OCI-LY3 (cell line): ENCODE results near the gene CYSRT1.

Source experiments
- EZH2phosphoT487 ChIP-seq: fragments of 200-600 bp; shearing (Covaris generic); IDR thresholded peaks from 2 replicates; pipeline ENCODE4 v1.6.1; 2018; ENCODE audit warnings: antibody characterized with exemption, mixed run types, low read depth
- TF ChIP-seq, protein P1 (sequence below): fragments of 200-600, 300-600 bp; sonication (generic); IDR thresholded peaks from 2 replicates; pipeline ENCODE4 v1.5.1; 2014; ENCODE audit warnings: antibody characterized with exemption, low read length, low read depth

- TF ChIP-seq, protein P1, sequence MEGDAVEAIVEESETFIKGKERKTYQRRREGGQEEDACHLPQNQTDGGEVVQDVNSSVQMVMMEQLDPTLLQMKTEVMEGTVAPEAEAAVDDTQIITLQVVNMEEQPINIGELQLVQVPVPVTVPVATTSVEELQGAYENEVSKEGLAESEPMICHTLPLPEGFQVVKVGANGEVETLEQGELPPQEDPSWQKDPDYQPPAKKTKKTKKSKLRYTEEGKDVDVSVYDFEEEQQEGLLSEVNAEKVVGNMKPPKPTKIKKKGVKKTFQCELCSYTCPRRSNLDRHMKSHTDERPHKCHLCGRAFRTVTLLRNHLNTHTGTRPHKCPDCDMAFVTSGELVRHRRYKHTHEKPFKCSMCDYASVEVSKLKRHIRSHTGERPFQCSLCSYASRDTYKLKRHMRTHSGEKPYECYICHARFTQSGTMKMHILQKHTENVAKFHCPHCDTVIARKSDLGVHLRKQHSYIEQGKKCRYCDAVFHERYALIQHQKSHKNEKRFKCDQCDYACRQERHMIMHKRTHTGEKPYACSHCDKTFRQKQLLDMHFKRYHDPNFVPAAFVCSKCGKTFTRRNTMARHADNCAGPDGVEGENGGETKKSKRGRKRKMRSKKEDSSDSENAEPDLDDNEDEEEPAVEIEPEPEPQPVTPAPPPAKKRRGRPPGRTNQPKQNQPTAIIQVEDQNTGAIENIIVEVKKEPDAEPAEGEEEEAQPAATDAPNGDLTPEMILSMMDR: no peak
- no peak for TF ChIP-seq EZH2phosphoT487
Observed at GRCh38 chr9:137226338-137227053, 1.5 kb downstream of the CYSRT1 start.
